Body of pancreas (tissue), 4 donors: ENCODE data around the gene ARSB.

Experiments
- CTCF ChIP-seq, 7 experiments: fragments of 450-650 bp in 4 of 7; fragments of 200-600 bp in 3 of 7; sonication (generic) in 3 of 7; IDR thresholded peaks; one replicate each; pipeline ENCODE4 v1.5.1; 2016 to 2019; ENCODE audit warnings: antibody characterized with exemption in 7 of 7
- POLR2A ChIP-seq, 3 donors: fragments of 450-650 bp; IDR thresholded peaks; one replicate each; pipeline ENCODE4 v1.6.1; 2016; ENCODE audit warnings: antibody characterized with exemption in 3 of 3, mild to moderate bottlenecking in 2 of 3

DNA sequence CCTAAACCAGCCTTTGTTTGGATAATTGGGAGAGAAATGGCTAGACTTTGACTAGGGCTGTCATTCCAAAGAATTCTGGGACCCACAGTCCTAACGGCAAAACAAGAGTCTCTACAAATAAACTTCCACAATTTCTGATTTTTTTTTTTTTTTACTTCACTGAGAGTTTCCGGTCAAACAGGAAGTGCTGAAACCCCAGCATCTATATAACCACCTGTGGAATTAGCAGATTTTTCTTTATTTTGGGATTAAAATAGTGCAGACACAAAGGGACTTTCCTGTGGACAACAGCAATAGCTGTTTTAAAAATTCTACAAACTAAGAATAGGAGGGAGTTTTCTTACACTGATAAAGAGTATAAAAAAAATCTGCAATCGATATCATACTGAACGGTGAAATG, 157.4 kb downstream of the ARSB start:
- TF ChIP-seq CTCF (IDR thresholded peaks at IDR 0.05) = no peak
- TF ChIP-seq POLR2A (IDR thresholded peaks at IDR 0.05) = no peak
